H1 (cell line): ENCODE results near the gene CACNA1B. TPM values are rescaled to one million over a fixed set of nuclear protein-coding genes. Genes with fewer than 3 reads are reported as not detected.

Source experiments
- ASH2L ChIP-seq: fragments of 200-600, 300-600 bp; sonication (generic); IDR thresholded peaks from one replicate; pipeline ENCODE4 v1.7.1; 2017; ENCODE audit warnings: low read length
- BACH1 ChIP-seq: IDR thresholded peaks from 2 replicates; pipeline ENCODE4 v1.6.1; 2012; ENCODE audit warnings: low read length, improper control_type of control experiment
- CTBP2 ChIP-seq: IDR thresholded peaks from 2 replicates; pipeline ENCODE4 v1.7.0; 2011; ENCODE audit warnings: borderline replicate concordance, mild to moderate bottlenecking, moderate library complexity, mixed read lengths, low read length; ENCODE audit not compliant: insufficient read depth, insufficient read length
- JUN ChIP-seq: IDR thresholded peaks from 2 replicates; pipeline ENCODE4 v1.6.1; 2011; ENCODE audit warnings: low read depth, mild to moderate bottlenecking, improper control_type of control experiment, low read length
- KDM5A ChIP-seq: fragments of 200-600 bp; IDR thresholded peaks from 2 replicates; pipeline ENCODE4 v1.7.1; 2012; ENCODE audit warnings: mild to moderate bottlenecking, low read length, inconsistent platforms, mixed read lengths
- NRF1 ChIP-seq: IDR thresholded peaks from 2 replicates; pipeline ENCODE4 v1.6.1; 2011; ENCODE audit warnings: mild to moderate bottlenecking, low read depth, low read length, improper control_type of control experiment
- POLR2A ChIP-seq, 2 experiments: IDR thresholded peaks; 1 replicate in 1 of 2; 2 replicates in 1 of 2; pipeline ENCODE4 v1.6.1; 2011; ENCODE audit warnings: low read depth in 2 of 2, low read length in 2 of 2, mild to moderate bottlenecking in 2 of 2; ENCODE audit errors: control extremely low read depth in 1 of 2
- SAP30 ChIP-seq: fragments of 300-600 bp; sonication (generic); IDR thresholded peaks from 2 replicates; pipeline ENCODE4 v1.7.1; 2012; ENCODE audit warnings: low read length, moderate library complexity, mild to moderate bottlenecking, inconsistent platforms; ENCODE audit not compliant: insufficient read depth, insufficient replicate concordance
- polyA plus RNA-seq, 7 experiments: library from polyadenylated mRNA; depleted of rRNA in 3 of 7; stranded (reverse) in 5 of 7; unstranded in 2 of 7; fragments of >200 nt in 5 of 7; fragments of 200-250 nt in 2 of 7; gene quantifications; 1 replicate in 5 of 7; 2 replicates in 1 of 7; 4 replicates in 1 of 7; pipeline versions ENCODE4 v1.2.1 to v1.2.3, GENCODE V29; 2011 to 2013; ENCODE audit warnings: missing spikeins in 2 of 7, mixed read lengths in 2 of 7
- total RNA-seq: library from RNA; stranded (reverse); fragmentation: NEBNext Ultra II Directional; extraction: Animal tissue kit (Norgen Biotek cat#: 25700); gene quantifications from 2 replicates; pipeline ENCODE4 v1.2.1, GENCODE V29; 2021

Gene CACNA1B
- total and polyA plus RNA-seq, 2 of the 8 experiments (the other 6 are each of a cell fraction or from before 2014, with no cell fraction given), result 1.5 to 5.7 TPM

DNA sequence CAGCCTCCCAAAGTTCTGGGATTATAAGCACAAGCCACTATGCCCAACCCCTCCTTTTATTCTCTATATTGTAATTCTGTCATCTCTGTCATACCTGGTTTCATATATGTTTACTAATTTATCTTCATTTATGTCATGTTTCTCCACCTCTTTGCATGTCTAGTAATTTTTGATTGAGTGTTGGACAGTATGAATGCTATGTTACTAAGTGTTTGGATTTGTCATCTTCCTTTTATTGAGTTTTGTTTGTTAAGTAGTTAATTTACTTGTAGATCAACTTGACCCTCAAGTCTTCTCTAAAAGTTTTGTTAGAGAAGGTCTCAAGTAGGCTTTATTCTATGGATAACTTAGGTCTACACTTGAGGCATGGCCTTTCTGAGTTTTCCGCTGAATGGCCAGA is 17.2 kb upstream of the CACNA1B start (continued):
- TF ChIP-seq CTBP2, result no peak
- TF ChIP-seq SAP30, result no peak
- TF ChIP-seq JUN, result no peak
- TF ChIP-seq ASH2L, result no peak
- TF ChIP-seq POLR2A (IDR thresholded peaks at IDR 0.05; ENCODE audit: control extremely low read depth in 1 of 2, low read depth in 2 of 2, low read length in 2 of 2), result no peak
- TF ChIP-seq NRF1, result no peak
- TF ChIP-seq BACH1, result no peak
- no peak for TF ChIP-seq KDM5A
- TF ChIP-seq, all 59 proteins: peak for 0
